T-helper 2 cell treated with Interferon-gamma antibody and Interleukin-4, amounts not matched to agents 5 μg/mL and 100 μg/mL, for 36 hours (primary cell): ENCODE measurements around the gene CCDC88B.
A peak's percentile ranks its signal among the peaks of the same experiment; 100 is the strongest.

Experiments
- DNase-seq: peaks from one replicate; pipeline ENCODE4 v3.0.0; 2021; ENCODE audit warnings: low spot score
- H3K27ac Mint-ChIP-seq: one replicate; pipeline ENCODE4 v1.8.0; 2021; ENCODE audit warnings: mild to moderate bottlenecking, mixed read lengths
- H3K27me3 Mint-ChIP-seq: one replicate; pipeline ENCODE4 v1.8.0; 2021; ENCODE audit warnings: low read depth, mixed read lengths
- H3K36me3 Mint-ChIP-seq: one replicate; pipeline ENCODE4 v1.8.0; 2021; ENCODE audit warnings: low read depth, mixed read lengths
- H3K4me1 Mint-ChIP-seq: one replicate; pipeline ENCODE4 v1.8.0; 2021; ENCODE audit warnings: low read depth, mixed read lengths
- H3K4me3 Mint-ChIP-seq: one replicate; pipeline ENCODE4 v1.8.0; 2022; ENCODE audit warnings: mild to moderate bottlenecking, moderate library complexity, mixed read lengths
- H3K9me3 Mint-ChIP-seq: one replicate; pipeline ENCODE4 v1.8.0; 2021; ENCODE audit warnings: mixed read lengths

The CCDC88B gene

GRCh38 chr11:64378335-64378880 is 38.4 kb downstream of the CCDC88B start:
- H3K36me3 Mint-ChIP-seq: no peaks in the 10 kb centered on the region
- H3K27ac Mint-ChIP-seq: no peak overlapping the region
- H3K27me3 Mint-ChIP-seq: peaks cover 5% of the 10 kb centered on the region
- no peak for DNase-seq
- H3K4me3 Mint-ChIP-seq: no peak overlapping the region
- H3K4me1 Mint-ChIP-seq: no peaks in the 10 kb centered on the region
- no peaks in the 10 kb centered on the region for H3K9me3 Mint-ChIP-seq

DNA sequence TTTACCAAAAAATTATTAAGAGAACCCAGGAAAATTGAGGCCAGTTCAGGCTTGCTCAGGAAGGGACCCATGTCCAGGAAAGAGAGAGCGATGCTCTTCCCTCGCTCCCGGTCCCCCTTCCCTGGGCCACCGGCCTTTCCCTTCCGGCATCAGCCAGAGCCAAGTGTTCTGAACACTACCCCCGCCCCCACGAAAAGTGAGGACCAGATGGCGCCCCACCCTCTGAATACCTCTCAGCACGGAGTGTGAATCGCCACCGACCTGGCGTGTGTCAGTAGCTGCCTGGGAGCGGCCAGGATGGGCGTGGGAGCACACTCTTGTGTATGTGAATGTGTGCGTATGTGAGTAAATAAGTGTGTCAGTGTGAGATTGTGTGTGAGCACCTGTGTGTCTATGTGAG is 39.2 kb downstream of the CCDC88B start:
- no peak overlapping the region for H3K27ac Mint-ChIP-seq
- peaks cover 5% of the 10 kb centered on the region for H3K27me3 Mint-ChIP-seq
- DNase-seq: no peak
- no peak overlapping the region for H3K4me3 Mint-ChIP-seq
- H3K9me3 Mint-ChIP-seq: no peaks in the 10 kb centered on the region
- H3K36me3 Mint-ChIP-seq: no peaks in the 10 kb centered on the region
- H3K4me1 Mint-ChIP-seq: no peaks in the 10 kb centered on the region

- peaks cover 5% of the 10 kb centered on the region for H3K27me3 Mint-ChIP-seq
- no peak overlapping the region for H3K27ac Mint-ChIP-seq
- H3K4me1 Mint-ChIP-seq: no peaks in the 10 kb centered on the region
- no peaks in the 10 kb centered on the region for H3K9me3 Mint-ChIP-seq
- DNase-seq: no peak
- H3K36me3 Mint-ChIP-seq: no peaks in the 10 kb centered on the region
- H3K4me3 Mint-ChIP-seq: no peak overlapping the region
Measured at GRCh38 chr11:64379817-64380709, 40.1 kb downstream of the CCDC88B start.

DNA sequence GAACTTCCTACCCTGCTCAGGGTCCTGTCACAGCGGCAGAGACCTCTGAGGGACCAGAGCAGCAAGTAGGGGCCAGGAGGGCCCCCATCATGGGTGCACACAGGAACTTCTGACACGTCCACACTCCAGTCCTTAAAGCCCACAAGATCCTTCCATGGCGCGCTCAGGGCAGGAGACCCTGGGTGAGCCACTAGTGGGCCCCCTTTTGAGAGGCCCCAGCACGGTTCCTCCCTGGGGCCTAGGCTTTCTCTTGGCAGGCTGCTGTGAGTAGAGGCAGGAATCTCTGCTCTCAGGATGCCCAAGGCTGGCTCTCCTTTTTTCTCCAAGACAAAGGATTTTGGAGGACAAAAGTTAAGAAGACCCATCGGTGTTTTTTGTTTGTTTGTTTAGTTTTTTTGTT is 41.3 kb downstream of the CCDC88B start:
- H3K27me3 Mint-ChIP-seq: peaks cover 5% of the 10 kb centered on the region
- no peaks in the 10 kb centered on the region for H3K9me3 Mint-ChIP-seq
- peaks cover 9% of the 10 kb centered on the region for H3K4me1 Mint-ChIP-seq
- no peak for DNase-seq
- no peak overlapping the region for H3K4me3 Mint-ChIP-seq
- no peak overlapping the region for H3K27ac Mint-ChIP-seq
- H3K36me3 Mint-ChIP-seq: no peaks in the 10 kb centered on the region

- Mint-ChIP-seq H3K4me1 (peaks cover 14% of the 10 kb centered on the region), H3K9me3 (no peaks in the 10 kb centered on the region), H3K36me3 (no peaks in the 10 kb centered on the region), H3K27me3 (peaks cover 8% of the 10 kb centered on the region), H3K4me3 (no peak overlapping the region), H3K27ac (no peak overlapping the region)
- DNase-seq: no peak
Measured at GRCh38 chr11:64382047-64382446, 42.0 kb downstream of the CCDC88B start.

GRCh38 chr11:64382586-64382985 is 42.6 kb downstream of the CCDC88B start:
- H3K27me3 Mint-ChIP-seq: peaks cover 10% of the 10 kb centered on the region
- H3K9me3 Mint-ChIP-seq: no peaks in the 10 kb centered on the region
- no peak for DNase-seq
- H3K36me3 Mint-ChIP-seq: no peaks in the 10 kb centered on the region
- H3K4me1 Mint-ChIP-seq: peaks cover 17% of the 10 kb centered on the region
- no peak overlapping the region for H3K4me3 Mint-ChIP-seq
- no peak overlapping the region for H3K27ac Mint-ChIP-seq

GRCh38 chr11:64383580-64383979 is 43.6 kb downstream of the CCDC88B start:
- Mint-ChIP-seq H3K27ac (no peak overlapping the region), H3K27me3 (peaks cover 17% of the 10 kb centered on the region), H3K4me1 (peaks cover 17% of the 10 kb centered on the region), H3K9me3 (no peaks in the 10 kb centered on the region), H3K36me3 (no peaks in the 10 kb centered on the region), H3K4me3 (no peak overlapping the region)
- no peak for DNase-seq

GRCh38 chr11:64384028-64384737 is 44.2 kb downstream of the CCDC88B start:
- H3K27ac Mint-ChIP-seq: no peak overlapping the region

GRCh38 chr11:64384981-64385944 is 45.3 kb downstream of the CCDC88B start:
- Mint-ChIP-seq H3K9me3 (peaks cover 7% of the 10 kb centered on the region), H3K4me1 (peaks cover 20% of the 10 kb centered on the region), H3K27me3 (peaks cover 22% of the 10 kb centered on the region), H3K4me3 (no peak overlapping the region), H3K27ac (no peak overlapping the region), H3K36me3 (peaks cover 2% of the 10 kb centered on the region)
- DNase-seq: no peak

More at GRCh38 chr11:64384028-64384737, 44.2 kb downstream of the CCDC88B start:
- Mint-ChIP-seq H3K4me1 (peaks cover 17% of the 10 kb centered on the region), H3K4me3 (no peak overlapping the region), H3K27me3 (peaks cover 18% of the 10 kb centered on the region), H3K36me3 (no peaks in the 10 kb centered on the region), H3K9me3 (no peaks in the 10 kb centered on the region)
- DNase-seq: no peak

- H3K9me3 Mint-ChIP-seq: peaks cover 9% of the 10 kb centered on the region
- H3K27me3 Mint-ChIP-seq: peaks cover 22% of the 10 kb centered on the region
- H3K27ac Mint-ChIP-seq: peak overlapping the region; percentile 20
- peaks cover 27% of the 10 kb centered on the region for H3K4me1 Mint-ChIP-seq
- H3K4me3 Mint-ChIP-seq: peak overlapping the region; percentile 18
- H3K36me3 Mint-ChIP-seq: peaks cover 2% of the 10 kb centered on the region
- peak; percentile 31 for DNase-seq
Measured at GRCh38 chr11:64385945-64386704, 46.1 kb downstream of the CCDC88B start.

DNA sequence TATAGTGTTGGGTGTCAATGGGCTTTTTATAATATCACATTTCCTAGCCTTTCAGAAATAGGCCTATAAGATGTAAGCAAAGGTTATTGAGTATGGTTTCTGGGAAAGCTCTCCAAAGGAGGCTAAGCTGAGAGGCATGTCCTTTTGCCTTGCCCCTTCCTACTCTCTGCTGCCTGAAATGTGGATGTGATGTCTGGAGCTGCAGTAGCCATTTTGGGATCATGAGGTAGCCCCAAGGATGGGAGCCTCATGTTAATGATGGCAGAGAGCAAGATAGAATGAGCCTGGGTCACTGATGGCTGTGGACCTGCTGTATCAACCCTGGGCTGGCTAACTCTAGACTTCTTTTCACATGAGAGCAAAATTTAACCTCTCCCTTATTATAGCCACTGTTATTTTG is 47.9 kb downstream of the CCDC88B start:
- peaks cover 32% of the 10 kb centered on the region for H3K4me1 Mint-ChIP-seq
- DNase-seq: no peak
- no peak overlapping the region for H3K4me3 Mint-ChIP-seq
- peaks cover 2% of the 10 kb centered on the region for H3K36me3 Mint-ChIP-seq
- H3K27ac Mint-ChIP-seq: no peak overlapping the region
- H3K9me3 Mint-ChIP-seq: peaks cover 9% of the 10 kb centered on the region
- H3K27me3 Mint-ChIP-seq: peaks cover 23% of the 10 kb centered on the region

DNA sequence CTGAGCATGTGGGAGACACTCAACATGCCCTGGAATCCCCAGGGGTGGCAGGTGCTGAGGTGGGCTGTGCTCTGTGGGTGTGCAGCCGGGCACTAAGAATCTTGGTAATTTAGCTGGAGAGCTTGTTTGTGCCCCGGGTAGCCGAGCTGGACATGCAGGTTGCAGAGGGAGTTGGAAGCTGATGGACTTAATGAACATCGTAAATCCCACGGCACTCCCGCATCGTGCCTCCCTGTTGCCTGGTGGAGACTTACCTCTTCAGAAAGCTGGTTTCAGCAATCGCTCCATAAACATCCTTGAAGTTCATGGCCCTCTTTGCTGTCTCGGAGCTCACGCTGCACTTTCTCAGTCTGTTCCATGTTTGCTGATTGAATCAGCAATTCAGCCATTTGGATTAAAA is 48.9 kb downstream of the CCDC88B start:
- no peak overlapping the region for H3K4me3 Mint-ChIP-seq
- H3K27me3 Mint-ChIP-seq: peaks cover 23% of the 10 kb centered on the region
- H3K9me3 Mint-ChIP-seq: peaks cover 9% of the 10 kb centered on the region
- no peak overlapping the region for H3K27ac Mint-ChIP-seq
- H3K4me1 Mint-ChIP-seq: peaks cover 32% of the 10 kb centered on the region
- H3K36me3 Mint-ChIP-seq: peaks cover 2% of the 10 kb centered on the region
- DNase-seq: no peak

DNA sequence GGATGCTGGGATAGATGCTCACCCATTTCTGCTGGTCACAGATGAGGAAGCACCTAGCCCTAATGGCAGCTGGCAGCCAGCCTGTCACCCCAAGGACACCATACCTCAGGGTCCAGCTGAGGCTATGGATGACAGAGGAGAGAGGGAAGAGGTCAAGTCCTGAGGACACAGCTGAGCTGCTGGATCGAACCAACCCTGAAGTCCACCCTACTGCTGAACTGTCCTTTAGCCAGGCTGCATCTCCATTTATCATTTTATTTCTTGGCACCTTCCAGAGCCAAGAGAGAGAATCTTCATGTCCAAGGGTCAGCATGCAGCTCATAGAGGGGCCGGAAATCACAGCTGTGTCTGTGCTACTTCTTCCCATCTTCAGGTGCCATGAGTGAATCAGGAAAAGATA is 49.8 kb downstream of the CCDC88B start:
- no peak for DNase-seq
- no peak overlapping the region for H3K4me3 Mint-ChIP-seq
- peaks cover 2% of the 10 kb centered on the region for H3K36me3 Mint-ChIP-seq
- H3K27me3 Mint-ChIP-seq: peaks cover 29% of the 10 kb centered on the region
- H3K27ac Mint-ChIP-seq: no peak overlapping the region
- peaks cover 9% of the 10 kb centered on the region for H3K9me3 Mint-ChIP-seq
- H3K4me1 Mint-ChIP-seq: peaks cover 32% of the 10 kb centered on the region
